C4-2B (cell line): ENCODE results near the gene EREG.

ENCODE experiments used
- ZFX ChIP-seq: fragments of 450-650 bp; IDR thresholded peaks from 2 replicates; pipeline ENCODE4 v1.6.1; 2017
- TF ChIP-seq, protein P1 (sequence below): fragments of 450-650 bp; conservative IDR thresholded peaks from 2 replicates; pipeline ENCODE4 v1.5.1; 2017; ENCODE audit warnings: mild to moderate bottlenecking

DNA sequence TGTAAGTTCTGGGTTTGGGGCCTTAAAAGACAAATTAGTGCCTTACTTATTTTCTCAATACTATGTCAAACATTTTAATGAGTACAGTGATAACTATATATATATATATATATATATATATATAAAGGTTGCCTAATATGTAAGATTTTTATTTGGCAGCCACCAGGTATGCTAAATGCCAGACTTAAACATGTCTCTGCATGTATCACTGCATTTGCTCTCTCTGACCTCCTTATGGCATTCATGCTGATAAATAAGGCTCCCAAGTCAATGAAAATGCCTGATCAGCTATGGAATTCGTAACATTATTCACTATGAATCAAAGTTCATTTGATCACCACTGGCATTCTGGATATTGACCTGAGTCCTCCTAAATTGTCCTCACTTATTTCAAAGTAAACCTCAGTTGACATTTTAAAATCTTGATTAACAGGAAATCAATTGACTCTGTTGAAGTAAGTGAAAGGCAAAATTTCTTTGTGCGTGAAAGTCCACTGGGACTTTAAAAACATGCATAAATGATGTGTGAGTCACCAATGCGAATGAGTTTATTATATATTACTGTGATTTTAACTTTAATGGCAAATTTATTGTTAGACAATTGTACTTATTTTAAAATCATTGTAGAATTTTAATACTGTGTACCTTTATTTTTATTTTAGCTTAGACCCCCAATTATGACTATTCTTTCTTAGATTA lies 50.8 kb downstream of the EREG start:
- TF ChIP-seq, protein P1, sequence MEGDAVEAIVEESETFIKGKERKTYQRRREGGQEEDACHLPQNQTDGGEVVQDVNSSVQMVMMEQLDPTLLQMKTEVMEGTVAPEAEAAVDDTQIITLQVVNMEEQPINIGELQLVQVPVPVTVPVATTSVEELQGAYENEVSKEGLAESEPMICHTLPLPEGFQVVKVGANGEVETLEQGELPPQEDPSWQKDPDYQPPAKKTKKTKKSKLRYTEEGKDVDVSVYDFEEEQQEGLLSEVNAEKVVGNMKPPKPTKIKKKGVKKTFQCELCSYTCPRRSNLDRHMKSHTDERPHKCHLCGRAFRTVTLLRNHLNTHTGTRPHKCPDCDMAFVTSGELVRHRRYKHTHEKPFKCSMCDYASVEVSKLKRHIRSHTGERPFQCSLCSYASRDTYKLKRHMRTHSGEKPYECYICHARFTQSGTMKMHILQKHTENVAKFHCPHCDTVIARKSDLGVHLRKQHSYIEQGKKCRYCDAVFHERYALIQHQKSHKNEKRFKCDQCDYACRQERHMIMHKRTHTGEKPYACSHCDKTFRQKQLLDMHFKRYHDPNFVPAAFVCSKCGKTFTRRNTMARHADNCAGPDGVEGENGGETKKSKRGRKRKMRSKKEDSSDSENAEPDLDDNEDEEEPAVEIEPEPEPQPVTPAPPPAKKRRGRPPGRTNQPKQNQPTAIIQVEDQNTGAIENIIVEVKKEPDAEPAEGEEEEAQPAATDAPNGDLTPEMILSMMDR: no peak
- no peak for TF ChIP-seq ZFX
